Testis (tissue), 2 donors: ENCODE measurements around the gene KIT.

Source experiments
- CTCF ChIP-seq, 3 experiments: fragments of 450-650 bp in 2 of 3; fragments of 200-600 bp in 1 of 3; sonication (generic) in 1 of 3; IDR thresholded peaks; one replicate each; pipeline ENCODE4 v1.5.1; 2016 to 2019; ENCODE audit warnings: antibody characterized with exemption in 3 of 3, mild to moderate bottlenecking in 2 of 3, moderate library complexity in 1 of 3
- POLR2A ChIP-seq: fragments of 450-650 bp; IDR thresholded peaks from one replicate; pipeline ENCODE4 v1.6.1; 2017; ENCODE audit warnings: antibody characterized with exemption, mild to moderate bottlenecking, moderate library complexity

- no peak for TF ChIP-seq CTCF (IDR thresholded peaks at IDR 0.05)
- TF ChIP-seq POLR2A, result no peak
Observed at GRCh38 chr4:54659749-54660535, 2.2 kb downstream of the KIT start.
